HG03139 (cell line): ENCODE results near the gene SCN2B.

Source experiments
- ATAC-seq: cut with Tn5 transposase; IDR thresholded peaks from one replicate; pipeline ENCODE4 v1.9.1; 2021; ENCODE audit not compliant: unreplicated experiment

The SCN2B gene

DNA sequence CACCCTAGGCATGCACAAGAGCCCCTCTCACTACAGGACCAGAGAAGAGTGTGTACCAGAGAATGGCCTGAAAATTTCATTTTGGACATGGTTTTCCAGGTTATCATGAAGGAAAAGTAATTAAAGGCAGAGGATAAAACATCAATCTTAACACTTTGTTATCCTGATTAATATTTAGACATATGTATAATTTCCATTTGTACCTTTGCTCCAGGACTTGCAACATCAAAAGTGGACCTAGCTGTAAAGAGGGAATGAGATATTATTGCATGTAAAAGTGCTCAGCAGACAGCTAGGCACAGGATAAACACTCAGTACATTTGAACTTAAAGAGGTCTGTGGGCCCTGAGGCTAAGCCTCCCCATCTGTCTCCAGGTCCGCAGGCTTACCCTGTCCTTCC is 21.8 kb downstream of the SCN2B start:
- ATAC-seq, result no peak

DNA sequence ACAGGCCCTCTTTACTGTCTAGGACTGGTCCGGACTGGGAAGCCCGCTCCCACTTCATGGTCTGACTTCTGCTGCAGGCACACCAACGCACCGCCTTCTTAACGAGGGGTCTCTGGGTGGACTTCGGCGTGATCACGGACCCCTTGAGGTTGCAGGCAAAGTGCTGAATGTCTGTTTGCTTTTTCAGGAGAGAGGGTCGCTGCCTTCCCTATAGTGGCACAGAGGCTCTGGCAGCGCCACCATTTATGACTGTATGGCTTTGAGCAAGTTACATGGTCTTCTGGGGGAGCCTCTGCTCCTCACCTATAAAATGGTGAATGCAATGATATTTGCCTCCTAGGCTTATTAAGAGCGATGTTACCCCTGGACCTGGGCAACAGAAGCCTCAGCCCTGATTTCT is 22.5 kb downstream of the SCN2B start:
- no peak for ATAC-seq

DNA sequence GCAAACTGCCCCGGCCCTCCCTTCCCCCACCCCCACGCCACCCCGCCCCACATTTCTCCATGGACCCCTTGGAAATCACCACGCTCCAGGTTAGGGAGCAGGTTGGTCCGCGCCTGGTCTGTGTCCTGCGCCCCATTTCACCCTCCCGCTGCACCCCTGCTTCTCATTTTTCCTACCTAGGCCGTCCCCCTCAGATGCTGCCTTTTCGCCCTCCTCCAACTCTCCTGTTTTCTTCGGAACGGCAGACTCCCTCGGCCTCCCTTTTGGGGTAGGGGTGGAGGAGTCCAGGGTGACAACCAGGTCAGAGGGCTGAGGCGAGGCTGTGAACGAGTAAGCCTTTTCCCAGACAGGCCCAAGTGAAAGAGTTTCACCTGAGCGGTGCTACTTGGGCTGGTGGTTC is 22.9 kb downstream of the SCN2B start:
- no peak for ATAC-seq

DNA sequence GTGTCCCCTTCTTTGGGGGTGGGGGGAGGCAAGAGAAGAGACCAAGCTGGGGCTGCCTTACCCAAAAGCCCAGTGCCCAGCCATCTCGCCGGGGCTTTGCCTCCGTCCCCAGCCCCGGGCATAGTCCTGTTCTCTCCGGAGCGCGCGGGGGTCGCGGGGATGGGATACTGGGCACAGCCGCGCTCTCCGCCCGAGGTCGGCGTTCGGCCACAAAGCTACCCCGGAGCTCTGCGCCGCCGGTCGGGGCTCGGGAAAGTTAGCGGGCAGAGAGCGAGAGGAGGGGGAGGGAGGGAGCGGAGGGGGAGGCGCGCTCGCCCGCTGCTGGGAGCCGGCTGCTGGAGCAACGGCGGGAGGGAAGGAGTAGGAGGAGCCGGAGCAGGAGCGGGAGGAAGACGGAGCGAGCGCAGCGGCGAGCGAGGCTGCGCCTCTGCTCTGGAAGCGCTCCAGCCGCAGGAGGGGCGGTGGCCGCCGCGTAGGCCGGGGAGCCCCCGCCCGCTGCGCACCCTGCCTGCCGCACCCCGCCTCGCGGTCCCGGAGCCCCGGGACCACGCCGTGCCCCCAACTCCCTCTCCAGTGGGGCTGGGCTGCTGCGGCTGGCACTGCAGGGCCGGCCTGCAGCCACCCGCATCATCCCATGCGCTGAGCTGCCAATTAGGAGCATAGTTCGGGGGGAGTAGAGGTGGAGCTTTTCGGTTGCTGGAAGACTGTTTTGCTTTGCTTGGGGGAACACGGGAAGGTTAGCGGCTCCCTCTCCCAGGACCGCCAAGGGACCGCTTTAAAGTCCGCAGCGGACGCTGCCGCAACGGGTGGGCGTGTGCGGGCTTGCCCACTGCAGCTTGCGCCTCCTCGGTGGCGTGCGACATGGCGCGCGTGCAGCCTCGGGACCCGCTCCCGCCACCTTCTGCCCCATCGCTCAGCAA is 23.6 kb downstream of the SCN2B start, which contains the start of gene SCN4B:
Gene SCN4B (minus strand): TSS at position 272 of the 920 bp plus-strand sequence. CDS start 150 bp downstream, at position 122.
- no peak for ATAC-seq

DNA sequence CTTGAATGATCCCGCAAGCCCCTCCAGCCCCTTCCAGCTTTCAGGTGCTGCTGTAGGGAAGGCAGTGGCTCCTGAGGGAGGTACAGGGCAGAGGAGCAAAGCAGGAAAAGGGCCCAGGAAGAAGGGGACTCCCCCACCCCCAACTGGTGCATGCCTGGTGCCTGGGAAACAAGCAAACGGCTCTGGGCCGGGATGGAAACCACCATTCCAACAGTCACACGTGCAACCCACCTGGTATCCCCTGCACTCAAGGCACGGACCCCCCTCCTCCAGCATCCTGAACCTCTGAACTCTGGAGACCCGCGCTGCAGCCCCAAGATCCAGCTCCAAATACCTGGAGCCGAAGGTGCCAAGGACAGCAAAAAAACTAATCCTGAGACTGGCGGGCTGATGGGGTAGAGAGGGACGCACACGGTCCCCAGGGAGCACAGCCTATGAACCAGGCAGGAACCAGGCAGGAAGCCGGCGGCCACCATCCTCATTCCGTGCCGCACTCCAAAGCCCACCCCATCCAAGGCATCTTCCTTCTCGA is 24.4 kb downstream of the SCN2B start:
- ATAC-seq, result no peak

DNA sequence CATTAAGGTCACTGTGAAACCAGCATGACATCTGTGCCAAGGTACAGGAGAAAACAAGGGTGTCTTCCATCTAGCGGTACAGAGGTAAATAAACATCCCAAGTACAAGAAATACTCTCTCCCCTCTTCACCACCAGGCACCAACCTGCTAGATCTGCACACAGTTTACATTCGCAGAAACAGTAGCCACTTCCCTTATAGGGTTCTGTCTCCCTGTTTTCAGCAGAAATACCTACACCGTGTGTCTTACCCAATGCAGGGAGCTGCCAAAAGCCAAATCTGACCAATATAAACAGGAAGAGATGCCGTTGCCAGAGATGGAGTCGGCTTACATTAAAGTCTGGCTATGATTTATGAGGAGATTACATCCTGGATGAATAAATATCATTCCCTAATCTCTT is 25.0 kb downstream of the SCN2B start:
- no peak for ATAC-seq

DNA sequence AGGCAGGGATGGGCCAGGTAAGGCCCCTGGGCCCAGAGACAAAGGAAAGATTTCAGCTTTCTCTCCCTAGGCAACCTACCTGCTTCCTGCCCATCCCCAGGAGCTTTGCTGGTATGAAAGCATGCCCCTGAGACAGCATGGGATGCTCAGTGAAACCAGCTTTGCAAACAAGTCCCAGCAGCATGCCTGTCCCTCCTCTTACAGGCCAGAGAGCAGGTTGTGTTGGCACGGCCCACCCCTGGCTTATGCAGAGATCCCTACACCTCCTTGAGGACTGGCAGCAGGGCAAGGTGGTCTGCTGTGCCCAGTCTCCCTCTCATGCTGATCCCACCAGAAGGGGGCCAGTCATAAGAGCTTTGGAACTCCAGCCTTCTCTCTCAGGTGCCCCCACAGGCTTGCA is 26.9 kb downstream of the SCN2B start:
- ATAC-seq, result no peak

DNA sequence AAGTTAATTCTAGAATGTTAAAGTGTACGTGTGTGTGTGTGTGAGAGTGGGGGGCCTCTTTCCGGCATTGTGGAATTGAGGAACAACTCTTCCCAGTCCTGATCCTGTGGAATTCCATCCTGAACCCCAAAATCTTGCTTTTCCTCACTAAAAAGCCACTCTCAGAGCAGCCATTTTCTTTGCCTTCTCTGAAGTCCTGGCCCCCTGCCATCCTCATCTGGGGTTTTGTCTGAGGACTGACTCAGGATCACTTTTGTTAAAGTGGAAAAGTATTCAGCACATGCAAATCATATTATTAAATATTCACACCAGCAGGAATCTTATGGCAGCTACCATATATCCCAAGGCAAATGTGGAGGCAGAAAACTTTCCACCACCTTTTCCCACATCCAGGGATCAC is 27.6 kb downstream of the SCN2B start:
- no peak for ATAC-seq

DNA sequence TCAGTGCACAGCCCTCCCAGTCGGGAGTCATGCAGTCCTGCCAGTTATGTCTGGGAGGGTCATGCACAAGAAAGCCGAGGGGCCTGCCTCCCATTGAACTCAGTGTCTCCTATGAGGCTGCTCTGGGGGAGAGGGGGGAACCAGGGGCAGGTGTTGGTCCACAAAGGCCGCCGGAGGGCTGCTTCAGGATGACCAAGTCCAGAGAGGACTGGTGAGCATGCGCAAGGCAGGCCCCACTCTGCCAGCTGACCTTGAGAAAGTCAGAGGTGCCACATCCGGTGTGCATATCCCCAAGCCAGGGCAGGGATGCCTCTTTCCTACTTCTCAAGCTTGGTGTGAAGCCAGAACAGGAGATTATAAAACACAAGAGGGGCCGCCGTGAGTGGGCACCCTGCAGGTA is 28.2 kb downstream of the SCN2B start:
- ATAC-seq, result no peak

DNA sequence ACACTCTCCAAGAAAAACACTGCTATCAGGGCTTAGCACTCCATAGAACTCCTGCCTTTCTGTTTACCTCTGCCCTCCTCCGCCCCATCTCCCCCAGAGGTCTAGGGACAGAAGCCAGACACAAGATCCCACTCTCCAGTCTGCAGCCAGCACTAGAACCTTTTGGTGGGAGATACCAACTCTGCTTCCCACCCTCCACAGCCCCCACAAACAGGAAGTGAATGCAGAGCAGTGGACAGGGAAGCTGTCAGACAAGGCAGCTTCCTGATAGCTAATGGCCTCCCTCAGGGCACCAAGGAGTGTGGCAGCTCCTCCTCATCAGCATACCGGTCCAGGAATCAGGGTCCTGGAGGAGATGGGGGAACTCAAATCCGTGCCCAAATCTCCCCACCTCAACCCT is 28.9 kb downstream of the SCN2B start:
- no peak for ATAC-seq

DNA sequence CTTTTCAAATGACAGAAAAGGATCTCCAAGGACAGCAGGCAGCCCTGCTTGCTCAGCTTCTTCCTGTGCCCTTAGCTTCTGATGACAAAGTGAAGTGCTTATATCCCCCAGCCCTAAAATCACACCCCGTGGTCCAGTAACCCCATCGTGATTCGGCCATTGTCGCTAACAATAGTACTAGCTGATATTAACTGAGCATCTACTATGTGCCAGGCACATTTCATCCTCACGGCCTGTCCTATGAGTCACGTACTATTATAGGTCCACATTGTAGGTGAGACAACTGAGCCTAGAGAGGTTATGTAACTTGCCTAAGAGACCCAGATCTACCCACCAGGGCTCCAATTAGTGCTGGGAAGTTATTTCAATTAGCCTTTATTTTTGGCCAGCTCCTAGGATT is 29.9 kb downstream of the SCN2B start:
- no peak for ATAC-seq

DNA sequence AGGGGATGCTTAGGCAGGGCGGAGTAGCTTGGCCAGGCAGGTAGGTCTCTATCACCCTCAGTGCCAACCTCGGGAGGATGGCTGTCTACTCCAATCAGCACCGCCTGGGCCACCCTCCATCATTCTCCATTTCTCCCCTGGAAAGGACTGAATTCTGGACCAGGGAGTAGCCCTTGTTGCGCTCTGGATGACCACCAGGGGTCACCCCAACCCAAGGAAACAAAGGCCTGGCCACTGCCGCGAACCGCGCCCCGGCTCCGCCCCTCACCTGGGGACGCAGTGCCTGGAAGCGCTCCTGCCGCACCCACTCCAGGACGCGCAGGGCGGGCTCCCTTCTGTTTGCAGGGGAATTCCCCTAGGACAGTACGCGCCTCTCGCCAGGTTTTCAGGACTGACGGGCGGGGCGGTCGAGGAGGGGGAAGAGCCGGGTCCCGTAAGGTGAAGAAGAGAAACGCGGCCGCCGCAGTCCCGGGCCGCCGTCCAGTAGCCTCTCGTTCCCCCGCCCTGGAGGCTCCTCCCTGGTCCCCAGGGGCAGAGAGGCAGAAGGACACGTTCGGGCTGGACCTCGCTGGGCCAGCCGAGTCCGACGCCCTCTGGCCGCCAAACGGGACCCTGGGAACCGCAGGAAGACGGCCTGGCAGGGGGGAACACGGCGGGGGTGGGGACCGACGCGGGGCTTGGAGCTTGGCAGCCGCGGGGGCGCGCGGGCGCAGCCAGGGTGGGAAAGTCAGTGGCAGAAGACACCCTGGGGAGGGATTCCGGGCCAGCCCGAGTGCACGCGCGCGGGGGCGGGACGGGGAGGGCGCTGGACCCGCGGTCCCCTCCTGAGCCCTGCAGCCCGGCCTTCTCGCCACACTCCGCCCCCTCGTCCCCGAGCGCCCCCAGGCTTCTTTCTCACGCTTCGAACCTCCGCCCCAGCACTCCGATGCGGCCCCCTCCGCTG is 30.9 kb downstream of the SCN2B start:
- no peak for ATAC-seq

DNA sequence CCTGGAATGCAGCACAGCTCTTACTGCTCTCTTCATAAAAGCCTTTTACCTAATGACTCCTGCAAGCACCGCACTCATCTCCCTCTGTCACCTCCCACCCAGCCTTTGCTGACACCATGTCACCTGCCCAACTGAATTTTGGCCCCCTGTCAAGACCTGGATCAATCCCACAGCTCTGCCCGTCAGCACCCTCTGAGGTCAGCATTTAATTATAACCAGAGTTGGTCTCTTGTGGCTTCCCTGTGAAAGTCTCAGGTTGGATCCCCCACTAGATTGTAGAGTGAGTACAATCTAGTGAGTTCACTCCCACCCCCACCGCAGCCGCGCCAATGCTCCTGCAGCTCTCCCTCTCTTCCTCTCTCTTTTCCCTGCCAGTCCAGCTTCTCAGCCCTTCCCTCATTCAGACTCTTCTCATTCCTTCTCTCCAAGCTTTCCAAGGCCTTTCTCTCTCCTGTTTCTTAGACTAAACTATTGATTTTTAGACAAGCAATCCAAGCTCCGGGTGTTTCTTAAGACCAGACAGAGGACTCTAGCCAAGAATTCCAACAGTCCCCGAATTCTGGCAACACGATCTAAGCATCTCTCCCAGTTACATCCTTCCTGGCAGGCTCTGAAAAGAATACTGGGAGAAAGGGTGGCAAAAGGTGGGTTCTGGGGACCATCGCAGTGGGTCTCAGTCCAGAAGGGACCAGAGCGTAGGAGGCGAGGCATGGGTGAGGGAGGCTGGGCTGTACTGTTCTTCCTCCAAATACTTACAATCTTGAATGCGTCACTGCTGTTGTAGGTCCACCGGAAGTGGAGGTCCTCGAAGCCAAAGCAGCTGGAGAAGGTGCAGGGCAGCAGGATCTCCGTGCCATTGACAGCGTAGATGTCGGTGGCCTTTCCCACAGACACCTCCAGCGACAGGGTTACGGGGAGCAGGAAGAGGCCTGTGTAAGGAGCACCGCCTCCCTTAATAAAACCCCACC is 31.9 kb downstream of the SCN2B start:
- no peak for ATAC-seq

DNA sequence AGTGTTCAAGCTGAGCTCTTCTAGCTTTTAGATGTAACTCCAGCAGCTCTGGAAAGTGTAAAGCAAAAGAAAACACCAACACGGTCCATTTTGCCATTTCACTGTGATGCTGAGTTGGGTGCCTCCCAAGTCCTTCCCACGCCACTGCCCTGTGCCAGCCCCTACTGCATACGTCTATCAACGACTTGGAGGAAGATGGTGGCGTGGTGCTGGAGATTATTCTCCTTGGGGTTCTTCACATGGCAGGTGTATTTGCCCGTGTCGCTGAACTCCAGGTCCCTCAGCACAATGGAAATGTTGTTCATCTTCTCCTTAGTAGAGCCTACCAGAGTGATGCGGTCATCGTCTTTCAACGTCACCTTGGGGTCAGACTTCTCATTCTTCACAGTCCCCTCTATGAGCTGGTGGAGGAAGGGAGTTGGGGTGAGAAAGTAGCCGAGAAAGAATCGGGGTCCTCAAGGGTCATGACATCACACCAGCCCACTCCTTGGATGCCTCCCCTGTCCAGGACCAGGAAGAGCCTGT is 32.7 kb downstream of the SCN2B start:
- ATAC-seq, result no peak

DNA sequence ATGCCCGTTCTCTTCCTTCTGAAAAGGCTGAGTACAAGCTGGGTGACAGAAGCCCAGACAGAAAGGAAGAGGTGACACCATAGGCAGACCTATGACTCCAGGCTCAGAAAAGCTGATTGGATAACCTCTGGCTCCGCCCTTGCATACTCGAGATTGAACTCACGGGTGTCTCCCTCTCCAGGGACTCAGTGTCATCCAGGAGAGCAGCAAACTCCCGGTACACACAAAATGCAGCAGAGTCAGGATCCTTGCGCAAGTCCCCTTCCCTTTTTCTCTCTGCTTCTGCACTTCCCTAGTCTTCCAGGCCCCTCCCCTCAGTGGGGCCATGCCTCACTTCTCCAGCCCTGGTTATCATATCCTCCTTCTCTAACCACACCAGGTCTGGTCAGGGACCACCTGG is 33.6 kb downstream of the SCN2B start:
- no peak for ATAC-seq

DNA sequence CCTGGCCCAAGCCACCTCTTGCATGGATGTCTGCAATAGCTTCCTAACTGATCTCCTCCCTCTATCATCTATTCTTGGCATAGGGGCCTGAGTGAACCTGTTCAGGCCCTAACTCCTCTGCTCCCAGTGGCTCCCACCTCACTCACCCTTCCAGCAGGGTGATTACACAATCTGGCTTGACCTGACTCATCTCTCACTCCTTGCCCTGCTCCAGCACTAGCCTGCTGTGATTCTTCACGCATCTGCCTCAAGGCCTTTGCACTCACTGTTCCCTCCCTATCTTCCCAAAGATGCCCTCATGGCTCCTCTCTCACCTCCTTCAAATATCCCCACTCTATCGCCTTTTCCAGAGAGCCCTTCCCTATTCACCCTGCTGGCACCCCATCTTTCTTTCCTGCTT is 34.4 kb downstream of the SCN2B start:
- no peak for ATAC-seq

DNA sequence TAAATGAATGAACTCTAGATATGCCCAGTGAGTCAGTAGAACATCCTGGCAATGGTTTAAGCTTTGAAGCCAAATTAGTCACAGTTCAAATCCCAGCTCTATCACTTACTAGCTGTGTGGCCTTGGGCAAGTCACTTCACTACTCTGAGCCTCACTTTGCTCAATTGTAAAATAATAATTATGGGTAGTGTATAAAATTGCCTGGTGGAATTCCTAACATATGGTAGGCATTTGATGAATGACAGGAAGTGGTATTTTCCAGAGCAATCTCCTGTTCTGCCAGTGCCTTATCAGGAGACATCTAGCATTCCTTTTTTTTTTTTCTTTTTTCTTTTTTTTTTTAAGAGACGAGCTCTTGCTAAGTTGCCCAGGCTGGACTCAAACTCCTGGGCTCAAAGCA is 36.9 kb downstream of the SCN2B start:
- ATAC-seq, result no peak

DNA sequence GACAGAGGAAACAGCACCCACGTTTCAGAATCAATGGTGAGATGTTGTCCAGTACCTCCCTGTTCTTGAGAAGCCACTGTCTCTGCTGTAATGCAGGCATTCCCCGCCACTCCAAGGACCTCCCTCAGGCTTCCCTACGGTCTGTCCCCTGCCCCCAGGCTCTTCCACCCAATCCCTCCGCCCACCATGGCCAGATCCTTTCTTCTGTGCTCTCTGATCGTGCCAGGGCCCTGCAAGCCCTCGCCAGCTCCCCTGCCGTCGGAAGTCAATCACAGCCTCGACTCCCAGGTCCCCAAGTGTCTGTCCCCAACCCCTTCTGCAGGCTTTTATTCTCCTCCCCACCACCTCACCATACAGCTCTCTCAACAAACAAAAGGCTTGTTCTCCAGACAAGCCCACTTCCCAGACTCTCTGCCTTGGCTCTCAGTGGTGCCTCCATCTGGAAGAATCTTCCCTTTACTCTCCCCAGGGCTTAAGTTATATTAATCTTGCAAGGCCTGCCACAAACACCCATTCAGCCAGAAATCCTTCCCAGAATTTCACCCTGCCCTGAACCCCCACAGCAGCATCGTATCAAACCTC is 37.5 kb downstream of the SCN2B start:
- ATAC-seq, result no peak

DNA sequence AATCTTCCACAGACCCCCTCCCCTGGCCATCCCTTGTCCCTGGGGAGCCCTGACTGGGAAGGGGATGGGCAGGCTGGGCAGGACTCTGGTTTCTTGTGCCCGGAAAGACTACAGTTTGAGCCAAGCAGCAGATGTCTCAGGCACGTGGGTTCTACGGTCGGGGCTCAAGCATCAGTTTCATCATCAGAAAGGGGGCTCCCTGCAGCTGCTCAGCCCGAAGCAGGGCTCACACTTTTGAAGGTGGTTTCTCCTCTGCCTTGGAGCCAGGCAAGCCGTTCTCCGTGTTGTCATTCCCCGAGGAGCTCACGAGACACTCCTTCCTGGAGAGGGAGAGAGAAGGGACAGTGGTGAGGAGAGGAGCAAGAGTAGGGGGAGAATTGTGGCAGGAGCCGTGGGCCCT is 39.6 kb downstream of the SCN2B start:
- no peak for ATAC-seq

DNA sequence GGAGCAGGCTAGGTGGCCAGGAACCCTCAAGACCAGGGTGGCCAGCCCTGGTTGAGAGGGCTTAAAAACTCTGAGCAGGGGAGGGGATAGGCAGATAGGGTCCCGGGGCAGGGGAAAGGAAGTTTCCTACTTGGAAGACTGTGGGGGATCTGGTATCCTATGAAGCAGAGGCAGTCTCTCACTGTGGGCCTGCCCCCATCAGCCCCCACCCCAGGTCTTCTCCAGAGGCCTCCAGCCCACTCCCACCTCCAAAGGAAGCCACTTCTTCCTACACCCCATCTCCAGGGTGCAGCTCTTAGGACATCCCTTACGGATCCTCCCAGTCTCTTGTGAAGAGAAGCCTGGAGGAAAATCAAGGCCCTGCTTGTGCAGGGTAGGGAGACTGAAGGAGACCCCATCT is 40.1 kb downstream of the SCN2B start:
- no peak for ATAC-seq
